DND-41 (cell line): ENCODE measurements around the gene TAF6.
A peak's percentile ranks its signal among the peaks of the same experiment; 100 is the strongest.

Experiments used
- ATAC-seq: fragments of 200-7000 bp; cut with Tn5 transposase; 3 replicates; pipeline ENCODE4 v1.9.1; 2021; ENCODE audit warnings: low read depth; ENCODE audit not compliant: insufficient read depth
- DNase-seq: peaks from one replicate; pipeline ENCODE4 v3.0.0-alpha.2; 2020
- H2AFZ ChIP-seq: 2 replicates; pipeline ENCODE4 v1.6.0; 2012; ENCODE audit warnings: low read depth, low read length
- H3K27ac ChIP-seq: 2 replicates; pipeline ENCODE4 v1.5.1; 2012; ENCODE audit warnings: low read length, inconsistent platforms
- H3K27me3 ChIP-seq: fragments of 200-600 bp; sonication (generic); 2 replicates; pipeline ENCODE4 v1.6.0; 2012; ENCODE audit warnings: low read length, mild to moderate bottlenecking, inconsistent platforms; ENCODE audit not compliant: insufficient read depth, poor library complexity
- H3K36me3 ChIP-seq: 2 replicates; pipeline ENCODE4 v1.5.1; 2012; ENCODE audit warnings: low read length, inconsistent platforms; ENCODE audit not compliant: insufficient read depth
- H3K4me1 ChIP-seq: 2 replicates; pipeline ENCODE4 v1.5.1; 2012; ENCODE audit warnings: mild to moderate bottlenecking, low read length; ENCODE audit not compliant: insufficient read depth
- H3K4me2 ChIP-seq: 2 replicates; pipeline ENCODE4 v1.6.0; 2012; ENCODE audit warnings: mild to moderate bottlenecking, moderate library complexity, low read length, inconsistent platforms; ENCODE audit not compliant: insufficient read depth
- H3K4me3 ChIP-seq, 2 experiments: fragments of 200-600 bp in 1 of 2; shearing (Covaris generic) in 1 of 2; 2 replicates each; pipeline ENCODE4 v1.5.1; 2012 to 2016; ENCODE audit warnings: inconsistent platforms in 2 of 2, low read length in 2 of 2, mild to moderate bottlenecking in 2 of 2, low read depth in 1 of 2, moderate library complexity in 1 of 2
- H3K79me2 ChIP-seq: 2 replicates; pipeline ENCODE4 v1.6.0; 2012; ENCODE audit warnings: low read length, inconsistent platforms; ENCODE audit not compliant: insufficient read depth
- H3K9ac ChIP-seq: 2 replicates; pipeline ENCODE4 v1.6.0; 2012; ENCODE audit warnings: low read depth, mild to moderate bottlenecking, inconsistent platforms, low read length, moderate library complexity
- H3K9me3 ChIP-seq: 2 replicates; pipeline ENCODE4 v1.5.1; 2012; ENCODE audit warnings: low read length, moderate library complexity, mild to moderate bottlenecking, inconsistent platforms; ENCODE audit not compliant: insufficient read depth, severe bottlenecking
- H4K20me1 ChIP-seq: 2 replicates; pipeline ENCODE4 v1.6.0; 2012; ENCODE audit warnings: low read length; ENCODE audit not compliant: insufficient read depth
- EZH2 ChIP-seq: IDR thresholded peaks from 3 replicates; pipeline ENCODE4 v1.6.1; 2012; ENCODE audit warnings: borderline replicate concordance, low read depth, mild to moderate bottlenecking, moderate library complexity, low read length, inconsistent platforms; ENCODE audit not compliant: severe bottlenecking
- TF ChIP-seq, protein P1 (sequence below): IDR thresholded peaks from 2 replicates; pipeline ENCODE4 v1.5.1; 2012; ENCODE audit warnings: borderline replicate concordance, low read length, moderate library complexity, mild to moderate bottlenecking; ENCODE audit not compliant: poor library complexity, severe bottlenecking; ENCODE audit errors: extremely low read depth

The TAF6 gene

DNA sequence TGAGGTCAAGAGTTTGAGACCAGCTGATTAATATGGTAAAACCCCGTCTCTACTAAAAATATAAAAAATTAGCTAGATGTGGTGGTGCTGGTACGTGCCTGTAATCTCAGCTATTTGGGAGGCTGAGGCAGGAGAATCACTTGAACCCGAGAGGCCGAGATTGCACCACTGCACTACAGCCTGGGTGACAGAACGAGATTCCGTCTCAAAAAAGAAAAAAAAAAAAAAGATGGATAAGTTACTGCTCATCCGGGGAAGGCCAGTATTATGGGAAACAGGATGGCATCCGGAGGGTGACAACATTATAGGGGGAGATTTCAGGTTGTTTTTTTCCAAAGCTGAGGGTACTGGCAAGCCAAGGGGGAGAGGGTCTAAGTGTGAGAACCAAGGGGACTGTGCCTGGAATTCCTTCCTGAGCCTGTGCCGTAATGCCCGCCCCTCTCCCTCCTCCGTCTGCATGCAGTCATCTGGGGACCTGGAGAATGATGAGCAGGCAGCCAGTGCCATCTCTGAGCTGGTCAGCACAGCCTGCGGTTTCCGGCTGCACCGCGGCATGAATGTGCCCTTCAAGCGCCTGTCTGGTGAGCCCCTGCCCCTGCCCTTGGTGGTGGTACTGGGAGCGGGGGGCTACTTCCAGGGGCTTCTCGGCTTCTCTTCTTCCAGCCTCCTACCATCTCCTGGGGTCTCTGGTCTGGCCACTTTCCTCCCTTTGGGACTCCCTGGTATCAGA is 33.9 kb upstream of the TAF6 start:
- DNase-seq = no peak
- H4K20me1 ChIP-seq = peaks cover 27% of the 10 kb centered on the region
- H3K4me2 ChIP-seq = no peak overlapping the region
- H3K4me3 ChIP-seq = no peak overlapping the region
- no peak overlapping the region for H3K9ac ChIP-seq
- TF ChIP-seq EZH2 = no peak
- TF ChIP-seq, protein P1, sequence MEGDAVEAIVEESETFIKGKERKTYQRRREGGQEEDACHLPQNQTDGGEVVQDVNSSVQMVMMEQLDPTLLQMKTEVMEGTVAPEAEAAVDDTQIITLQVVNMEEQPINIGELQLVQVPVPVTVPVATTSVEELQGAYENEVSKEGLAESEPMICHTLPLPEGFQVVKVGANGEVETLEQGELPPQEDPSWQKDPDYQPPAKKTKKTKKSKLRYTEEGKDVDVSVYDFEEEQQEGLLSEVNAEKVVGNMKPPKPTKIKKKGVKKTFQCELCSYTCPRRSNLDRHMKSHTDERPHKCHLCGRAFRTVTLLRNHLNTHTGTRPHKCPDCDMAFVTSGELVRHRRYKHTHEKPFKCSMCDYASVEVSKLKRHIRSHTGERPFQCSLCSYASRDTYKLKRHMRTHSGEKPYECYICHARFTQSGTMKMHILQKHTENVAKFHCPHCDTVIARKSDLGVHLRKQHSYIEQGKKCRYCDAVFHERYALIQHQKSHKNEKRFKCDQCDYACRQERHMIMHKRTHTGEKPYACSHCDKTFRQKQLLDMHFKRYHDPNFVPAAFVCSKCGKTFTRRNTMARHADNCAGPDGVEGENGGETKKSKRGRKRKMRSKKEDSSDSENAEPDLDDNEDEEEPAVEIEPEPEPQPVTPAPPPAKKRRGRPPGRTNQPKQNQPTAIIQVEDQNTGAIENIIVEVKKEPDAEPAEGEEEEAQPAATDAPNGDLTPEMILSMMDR = no peak
- ATAC-seq = no peak
- H3K79me2 ChIP-seq = peaks cover 51% of the 10 kb centered on the region
- no peaks in the 10 kb centered on the region for H3K9me3 ChIP-seq
- no peaks in the 10 kb centered on the region for H3K27me3 ChIP-seq
- peaks cover 49% of the 10 kb centered on the region for H3K4me1 ChIP-seq
- peaks cover 51% of the 10 kb centered on the region for H3K36me3 ChIP-seq
- no peak overlapping the region for H2AFZ ChIP-seq
- no peak overlapping the region for H3K27ac ChIP-seq

GRCh38 chr7:100152404-100152803 is 33.2 kb upstream of the TAF6 start:
- Histone ChIP-seq H3K27me3 (no peaks in the 10 kb centered on the region), H3K36me3 (peaks cover 49% of the 10 kb centered on the region), H3K9ac (no peak overlapping the region), H3K27ac (no peak overlapping the region), H3K4me3 (no peak overlapping the region), H3K9me3 (no peaks in the 10 kb centered on the region), H3K79me2 (peaks cover 44% of the 10 kb centered on the region), H4K20me1 (peaks cover 22% of the 10 kb centered on the region), H2AFZ (no peak overlapping the region), H3K4me2 (no peak overlapping the region), H3K4me1 (peaks cover 49% of the 10 kb centered on the region)
- ATAC-seq = no peak
- TF ChIP-seq, protein P1 = no peak
- no peak for TF ChIP-seq EZH2
- no peak for DNase-seq

- ATAC-seq (peak; percentile 97), DNase-seq (peak; percentile 99)
- 0 out of 2 replicates have a peak, but pooled peaks cover under 1% of the 10 kb centered on the region for H4K20me1 ChIP-seq
- TF ChIP-seq EZH2 = no peak
- TF ChIP-seq, protein P1 = no peak
- peak within 1 kb of the TSS; percentile 100 for H3K4me2 ChIP-seq
- peak within 1 kb of the TSS; percentile 88 for H3K9ac ChIP-seq
- no peaks in the 10 kb centered on the region for H3K9me3 ChIP-seq
- peaks cover 13% of the 10 kb centered on the region for H3K36me3 ChIP-seq
- peak within 1 kb of the TSS; percentile 91 for H3K27ac ChIP-seq
- peak within 1 kb of the TSS; percentile 84 to 91 for H3K4me3 ChIP-seq
- H2AFZ ChIP-seq = peak within 1 kb of the TSS; percentile 95
- H3K4me1 ChIP-seq = peaks cover 28% of the 10 kb centered on the region
- no peaks in the 10 kb centered on the region for H3K27me3 ChIP-seq
- H3K79me2 ChIP-seq = peaks cover 20% of the 10 kb centered on the region
Measured at GRCh38 chr7:100148559-100149328, 29.6 kb upstream of the TAF6 start, which contains the start of gene LAMTOR4. LAMTOR4 (plus strand) TSS chr7:100148918; CDS start chr7:100148973, 55 bp downstream.
